SU-DHL-6 (cell line): Measurements from ENCODE around the gene ALX4.

Experiments used
- H2AFZ ChIP-seq: fragments of 200-600 bp; sonication (generic); 2 replicates; pipeline ENCODE4 v1.6.1; 2014; ENCODE audit warnings: low read depth, mild to moderate bottlenecking, moderate library complexity, mixed read lengths, antibody characterized with exemption, low read length; ENCODE audit not compliant: severe bottlenecking
- H3F3A ChIP-seq: fragments of 200-600 bp; shearing (Covaris generic); 2 replicates; pipeline ENCODE4 v1.6.0; 2016; ENCODE audit warnings: antibody characterized with exemption, mild to moderate bottlenecking; ENCODE audit not compliant: insufficient read depth
- H3K27ac ChIP-seq: fragments of 200-600 bp; sonication (generic); 2 replicates; pipeline ENCODE4 v1.5.1; 2016; ENCODE audit warnings: low read depth, mild to moderate bottlenecking, low read length, moderate library complexity, mixed read lengths
- H3K27me3 ChIP-seq: fragments of 200-600 bp; sonication (generic), shearing (Covaris generic); 2 replicates; pipeline ENCODE4 v1.6.0; 2014; ENCODE audit warnings: mild to moderate bottlenecking, low read length
- H3K36me3 ChIP-seq: fragments of 200-600 bp; sonication (generic); 2 replicates; pipeline ENCODE4 v1.6.1; 2014; ENCODE audit warnings: mild to moderate bottlenecking, low read length, mixed read lengths
- H3K4me2 ChIP-seq: fragments of 300-600, 200-600 bp; shearing (Covaris generic), sonication (generic); 2 replicates; pipeline ENCODE4 v1.6.0; 2014; ENCODE audit warnings: low read length, low read depth, mild to moderate bottlenecking; ENCODE audit not compliant: poor library complexity, severe bottlenecking
- H3K4me3 ChIP-seq: fragments of 200-600 bp; sonication (generic); 2 replicates; pipeline ENCODE4 v1.5.1; 2014; ENCODE audit warnings: antibody characterized with exemption, low read length, mild to moderate bottlenecking, mixed read lengths; ENCODE audit not compliant: insufficient read depth, poor library complexity, severe bottlenecking
- H3K79me2 ChIP-seq: fragments of 200-600 bp; sonication (generic); 2 replicates; pipeline ENCODE4 v1.6.1; 2014; ENCODE audit warnings: mild to moderate bottlenecking, low read length, moderate library complexity; ENCODE audit not compliant: insufficient read depth
- H3K9ac ChIP-seq: fragments of 200-600 bp; sonication (generic); 2 replicates; pipeline ENCODE4 v1.7.0; 2014; ENCODE audit warnings: mild to moderate bottlenecking, low read length
- H3K9me2 ChIP-seq: fragments of 200-600 bp; sonication (generic); replicated peaks from 2 replicates; pipeline ENCODE4 v1.6.1; 2014; ENCODE audit warnings: low read length; ENCODE audit not compliant: insufficient read depth
- H3K9me3 ChIP-seq: fragments of 200-600 bp; sonication (generic); 2 replicates; pipeline ENCODE4 v1.6.1; 2014; ENCODE audit warnings: low read length, mixed read lengths; ENCODE audit not compliant: insufficient read depth
- H4K20me1 ChIP-seq: fragments of 200-600 bp; sonication (generic); 2 replicates; pipeline ENCODE4 v1.6.1; 2014; ENCODE audit warnings: low read depth, mild to moderate bottlenecking, antibody characterized with exemption, low read length, moderate library complexity, mixed read lengths
- EZH2phosphoT487 ChIP-seq: fragments of 200-600 bp; sonication (generic), shearing (Covaris generic); conservative IDR thresholded peaks from 2 replicates; pipeline ENCODE4 v1.6.1; 2018; ENCODE audit warnings: mild to moderate bottlenecking, antibody characterized with exemption, low read length, moderate library complexity, mixed read lengths
- TF ChIP-seq, protein P1 (sequence below): fragments of 200-600 bp; sonication (generic); IDR thresholded peaks from one replicate; pipeline ENCODE4 v1.5.1; 2017; ENCODE audit warnings: antibody characterized with exemption, mild to moderate bottlenecking, low read length, moderate library complexity; ENCODE audit not compliant: insufficient read depth, poor library complexity, severe bottlenecking

The ALX4 gene

DNA sequence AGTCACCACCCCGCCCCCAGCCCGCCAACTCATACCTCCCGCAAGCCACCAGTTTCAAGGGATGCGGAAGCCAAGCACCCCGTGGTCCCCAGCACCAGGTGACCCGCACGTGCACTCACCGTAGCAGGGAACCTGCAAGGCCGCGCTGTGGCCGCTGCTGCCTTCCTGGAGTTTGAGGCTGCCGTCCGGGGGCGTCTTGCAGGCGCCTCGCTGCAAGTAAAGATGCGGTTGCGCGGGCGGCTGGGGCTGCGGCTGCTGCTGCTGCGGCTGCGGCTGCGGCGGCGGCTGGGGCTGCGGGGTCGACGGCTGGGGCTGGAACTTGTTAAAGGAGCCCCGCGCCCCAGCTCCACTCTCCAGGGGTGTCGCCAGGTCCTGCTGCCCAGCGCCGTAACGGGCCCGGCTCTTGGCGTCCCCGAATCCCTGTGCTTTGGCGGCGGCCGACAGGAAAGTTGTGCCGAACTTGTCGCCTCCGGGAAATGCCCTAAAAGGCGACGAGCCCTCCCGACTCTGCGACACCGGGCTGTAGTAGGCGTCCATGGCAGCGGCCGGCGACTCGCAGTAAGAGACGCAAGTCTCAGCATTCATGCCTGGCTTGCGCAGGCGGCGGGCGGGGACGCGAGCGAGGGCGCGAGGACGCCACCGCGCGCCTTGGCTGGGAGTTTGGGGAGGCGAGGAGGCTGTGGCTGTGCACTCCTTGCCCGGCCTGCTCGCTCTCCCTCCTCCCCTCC lies at the start of gene ALX4:
TSS of gene ALX4 (minus strand) at position 662 of the 728 bp plus-strand sequence. CDS start at position 585, 77 bp downstream.
- no peaks in the 10 kb centered on the region for H3K79me2 ChIP-seq
- no peaks in the 10 kb centered on the region for H3K27me3 ChIP-seq
- no peak within 1 kb of the TSS for H3K9ac ChIP-seq
- no peak within 1 kb of the TSS for H3K4me3 ChIP-seq
- TF ChIP-seq, protein P1, sequence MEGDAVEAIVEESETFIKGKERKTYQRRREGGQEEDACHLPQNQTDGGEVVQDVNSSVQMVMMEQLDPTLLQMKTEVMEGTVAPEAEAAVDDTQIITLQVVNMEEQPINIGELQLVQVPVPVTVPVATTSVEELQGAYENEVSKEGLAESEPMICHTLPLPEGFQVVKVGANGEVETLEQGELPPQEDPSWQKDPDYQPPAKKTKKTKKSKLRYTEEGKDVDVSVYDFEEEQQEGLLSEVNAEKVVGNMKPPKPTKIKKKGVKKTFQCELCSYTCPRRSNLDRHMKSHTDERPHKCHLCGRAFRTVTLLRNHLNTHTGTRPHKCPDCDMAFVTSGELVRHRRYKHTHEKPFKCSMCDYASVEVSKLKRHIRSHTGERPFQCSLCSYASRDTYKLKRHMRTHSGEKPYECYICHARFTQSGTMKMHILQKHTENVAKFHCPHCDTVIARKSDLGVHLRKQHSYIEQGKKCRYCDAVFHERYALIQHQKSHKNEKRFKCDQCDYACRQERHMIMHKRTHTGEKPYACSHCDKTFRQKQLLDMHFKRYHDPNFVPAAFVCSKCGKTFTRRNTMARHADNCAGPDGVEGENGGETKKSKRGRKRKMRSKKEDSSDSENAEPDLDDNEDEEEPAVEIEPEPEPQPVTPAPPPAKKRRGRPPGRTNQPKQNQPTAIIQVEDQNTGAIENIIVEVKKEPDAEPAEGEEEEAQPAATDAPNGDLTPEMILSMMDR, result no peak
- no peak for TF ChIP-seq EZH2phosphoT487
- H2AFZ ChIP-seq, result no peak within 1 kb of the TSS
- H3K9me3 ChIP-seq, result no peaks in the 10 kb centered on the region
- H4K20me1 ChIP-seq, result no peaks in the 10 kb centered on the region
- no peak within 1 kb of the TSS for H3K4me2 ChIP-seq
- H3F3A ChIP-seq, result no peaks in the 10 kb centered on the region
- no peaks in the 10 kb centered on the region for H3K36me3 ChIP-seq
- no peaks in the 10 kb centered on the region for H3K9me2 ChIP-seq
- no peak within 1 kb of the TSS for H3K27ac ChIP-seq

DNA sequence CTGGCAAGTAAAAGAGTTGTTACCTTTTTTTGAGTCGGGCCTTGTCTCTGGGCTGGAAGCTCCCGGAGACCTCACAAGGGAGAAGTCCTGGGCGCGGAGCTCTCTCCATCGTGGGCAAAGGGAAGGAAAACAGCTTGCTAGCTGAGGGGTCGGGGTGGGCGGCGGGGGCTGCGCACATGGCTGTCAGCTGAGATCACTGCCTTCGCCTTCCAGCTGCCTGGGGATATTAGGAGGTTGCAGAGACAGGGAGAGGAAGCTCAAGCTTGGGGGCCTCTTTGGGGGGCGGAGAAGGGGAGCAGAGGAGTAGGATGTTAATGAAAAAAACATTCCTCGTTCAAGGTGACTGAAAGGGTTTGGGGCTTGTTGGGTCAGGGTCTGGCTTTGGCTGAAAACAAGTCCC lies 49.2 kb upstream of the ALX4 start:
- H3K9me3 ChIP-seq, result no peaks in the 10 kb centered on the region
- TF ChIP-seq, protein P1, result no peak
- TF ChIP-seq EZH2phosphoT487, result no peak
- no peaks in the 10 kb centered on the region for H3F3A ChIP-seq
- H3K36me3 ChIP-seq, result no peaks in the 10 kb centered on the region
- no peak overlapping the region for H3K27ac ChIP-seq
- H3K9me2 ChIP-seq, result no peaks in the 10 kb centered on the region
- no peak overlapping the region for H2AFZ ChIP-seq
- no peak overlapping the region for H3K4me3 ChIP-seq
- no peaks in the 10 kb centered on the region for H4K20me1 ChIP-seq
- no peak overlapping the region for H3K9ac ChIP-seq
- no peak overlapping the region for H3K4me2 ChIP-seq
- H3K27me3 ChIP-seq, result no peaks in the 10 kb centered on the region
- H3K79me2 ChIP-seq, result no peaks in the 10 kb centered on the region

DNA sequence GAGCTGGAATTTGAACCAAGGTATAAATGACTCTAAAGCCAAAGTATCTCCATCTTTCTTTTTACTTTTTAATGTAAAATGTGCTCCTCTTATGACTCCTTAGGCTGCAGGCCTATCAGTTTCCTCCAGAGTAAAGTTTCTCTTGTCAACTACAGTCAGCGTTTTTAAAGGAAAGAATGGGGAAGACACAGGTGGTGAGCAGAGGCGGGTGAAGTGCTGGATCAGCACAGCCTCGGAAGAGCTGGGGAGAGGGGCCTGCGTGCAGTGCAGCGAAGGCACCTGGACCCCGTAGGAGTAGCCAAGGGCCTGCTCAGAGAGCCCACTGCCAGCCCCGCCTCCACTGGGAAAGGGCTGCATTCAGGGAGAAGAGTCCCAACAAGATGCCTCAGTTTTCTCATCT lies 48.8 kb upstream of the ALX4 start:
- no peaks in the 10 kb centered on the region for H3K9me2 ChIP-seq
- H3K27me3 ChIP-seq, result no peaks in the 10 kb centered on the region
- no peak overlapping the region for H3K9ac ChIP-seq
- H3K4me2 ChIP-seq, result no peak overlapping the region
- H3K36me3 ChIP-seq, result no peaks in the 10 kb centered on the region
- H4K20me1 ChIP-seq, result no peaks in the 10 kb centered on the region
- H3K4me3 ChIP-seq, result no peak overlapping the region
- H3K9me3 ChIP-seq, result no peaks in the 10 kb centered on the region
- no peaks in the 10 kb centered on the region for H3F3A ChIP-seq
- TF ChIP-seq, protein P1, result no peak
- no peak for TF ChIP-seq EZH2phosphoT487
- no peaks in the 10 kb centered on the region for H3K79me2 ChIP-seq
- H2AFZ ChIP-seq, result no peak overlapping the region
- no peak overlapping the region for H3K27ac ChIP-seq
